GM18526 (cell line): ENCODE results near the gene SRSF6.

Experiments
- POLR2A ChIP-seq: IDR thresholded peaks from 3 replicates; pipeline ENCODE4 v1.6.1; 2011; ENCODE audit not compliant: insufficient read length; ENCODE audit errors: extremely low read depth

The SRSF6 gene

DNA sequence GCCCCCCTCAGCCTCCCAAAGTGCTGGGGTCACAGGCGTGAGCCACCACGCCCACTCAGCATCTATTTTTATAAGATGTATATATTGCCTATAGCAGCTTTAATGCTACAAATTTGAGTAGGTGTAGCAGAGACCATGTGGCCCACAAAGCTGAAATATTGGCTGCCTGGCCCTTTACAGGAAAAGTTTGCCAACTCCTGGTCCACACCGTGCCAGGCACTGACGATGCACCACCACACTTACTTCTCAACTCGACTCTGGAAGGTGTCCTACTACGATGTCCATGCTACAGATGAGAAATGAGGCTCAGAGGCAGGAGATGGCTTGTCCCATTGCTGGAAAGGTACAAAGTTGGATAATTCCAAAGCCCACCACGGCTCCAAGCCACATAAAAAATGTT is 17.2 kb upstream of the SRSF6 start:
- TF ChIP-seq POLR2A = no peak

DNA sequence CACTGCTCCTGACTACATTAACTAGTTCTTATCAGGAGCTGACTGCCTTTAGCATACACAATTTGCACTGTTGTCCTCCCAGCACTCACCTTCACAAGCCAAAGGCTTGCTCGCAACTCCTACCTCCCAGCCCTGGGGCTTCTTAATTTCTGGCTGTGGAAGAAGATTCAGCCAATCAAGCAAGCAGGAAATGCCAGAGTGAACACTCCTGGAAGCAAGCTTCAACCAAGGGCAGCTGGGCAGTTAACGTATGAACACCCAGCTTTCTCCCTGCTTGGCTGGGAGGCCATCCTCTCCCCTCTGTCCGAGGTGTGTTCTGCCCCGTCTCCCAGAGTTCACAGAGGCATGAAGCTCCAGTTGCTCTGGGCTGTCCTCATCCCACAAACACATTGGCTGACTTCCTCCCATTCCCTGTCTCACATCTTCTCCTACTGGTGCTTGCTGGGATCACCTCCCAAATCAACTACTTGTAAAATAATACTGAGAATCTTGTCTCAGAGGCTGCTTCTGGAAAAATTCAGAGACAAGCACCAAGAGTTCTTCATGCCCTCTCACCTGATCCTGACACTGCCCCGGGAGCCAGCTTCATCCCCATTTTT is 15.3 kb upstream of the SRSF6 start:
- TF ChIP-seq POLR2A = no peak

DNA sequence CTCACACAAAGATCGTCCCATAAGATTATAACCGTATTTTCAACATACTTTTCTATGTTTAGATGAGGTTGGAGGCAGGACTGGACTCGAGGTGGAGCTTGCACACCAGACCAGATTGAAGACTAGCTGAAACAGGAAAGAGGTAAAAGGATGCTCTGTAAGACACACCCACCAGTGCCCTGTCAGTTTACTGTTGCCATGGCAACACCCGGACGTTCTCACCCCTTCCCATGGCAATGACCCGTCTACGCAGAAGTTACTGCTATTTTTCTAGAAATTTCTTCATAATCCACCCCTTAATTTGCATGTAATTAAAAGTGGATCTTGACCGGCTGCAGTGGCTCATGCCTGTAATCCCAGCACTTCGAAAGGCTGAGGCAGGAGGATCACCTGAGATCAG is 13.6 kb upstream of the SRSF6 start:
- TF ChIP-seq POLR2A = no peak

DNA sequence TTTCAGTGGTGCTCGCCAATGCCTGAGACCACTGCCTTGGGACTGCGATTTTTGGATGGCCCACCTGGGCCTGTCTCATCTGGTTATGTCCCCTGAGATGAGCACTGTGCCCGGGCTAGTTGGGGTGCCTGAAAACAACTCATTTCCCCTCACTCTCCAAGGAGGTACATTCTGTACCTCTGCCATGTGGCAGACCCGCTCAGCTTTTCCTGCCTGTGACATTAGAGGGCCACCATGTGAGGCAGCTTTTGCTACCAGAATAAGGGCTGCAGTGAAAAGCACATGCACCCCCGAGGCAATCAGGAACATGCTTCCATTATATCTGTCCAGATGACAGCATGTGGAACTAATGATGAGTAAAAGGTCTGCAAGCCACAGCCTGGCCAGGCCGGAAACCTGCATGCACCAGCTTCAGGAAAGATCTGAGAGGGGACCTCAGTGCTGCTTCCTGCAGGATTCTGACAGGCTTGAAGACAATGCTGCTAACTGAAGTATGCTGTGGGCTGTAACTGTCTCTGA is 11.3 kb upstream of the SRSF6 start:
- TF ChIP-seq POLR2A = no peak

DNA sequence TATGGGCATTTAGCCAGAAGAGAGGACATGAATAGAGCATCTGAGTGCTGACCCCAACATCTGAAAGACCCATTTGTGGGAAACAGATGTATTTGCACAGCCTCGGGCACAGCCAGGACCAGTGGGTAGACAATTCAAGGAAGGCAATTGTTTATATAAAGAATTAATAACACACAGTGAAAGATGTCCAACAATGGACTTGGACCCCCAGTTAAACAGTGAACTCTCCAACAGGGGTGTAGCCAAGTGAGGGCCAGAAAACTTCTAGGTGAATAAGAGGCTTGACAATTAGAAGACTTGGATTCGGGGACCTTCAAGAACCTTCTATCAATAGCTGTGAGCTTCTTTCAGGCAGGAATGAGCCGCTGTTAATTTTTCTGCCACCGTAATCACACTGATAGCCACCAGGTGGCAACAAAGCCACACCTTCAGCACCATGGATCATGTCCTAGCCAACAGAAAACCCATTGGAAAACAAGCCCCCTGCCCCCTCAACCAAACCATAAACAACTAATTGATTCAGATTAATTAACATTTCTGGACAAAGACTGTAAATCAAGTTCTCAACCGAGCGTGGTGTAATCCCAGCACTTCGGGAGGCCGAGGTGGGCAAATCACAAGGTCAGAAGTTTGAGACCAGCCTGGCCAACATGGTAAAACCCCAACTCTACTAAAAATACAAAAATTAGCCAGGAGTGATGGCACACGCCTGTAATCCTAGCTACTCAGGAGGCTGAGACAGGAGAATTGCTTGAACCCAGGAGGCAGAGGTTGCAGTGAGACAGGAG is 8.8 kb upstream of the SRSF6 start:
- no peak for TF ChIP-seq POLR2A

DNA sequence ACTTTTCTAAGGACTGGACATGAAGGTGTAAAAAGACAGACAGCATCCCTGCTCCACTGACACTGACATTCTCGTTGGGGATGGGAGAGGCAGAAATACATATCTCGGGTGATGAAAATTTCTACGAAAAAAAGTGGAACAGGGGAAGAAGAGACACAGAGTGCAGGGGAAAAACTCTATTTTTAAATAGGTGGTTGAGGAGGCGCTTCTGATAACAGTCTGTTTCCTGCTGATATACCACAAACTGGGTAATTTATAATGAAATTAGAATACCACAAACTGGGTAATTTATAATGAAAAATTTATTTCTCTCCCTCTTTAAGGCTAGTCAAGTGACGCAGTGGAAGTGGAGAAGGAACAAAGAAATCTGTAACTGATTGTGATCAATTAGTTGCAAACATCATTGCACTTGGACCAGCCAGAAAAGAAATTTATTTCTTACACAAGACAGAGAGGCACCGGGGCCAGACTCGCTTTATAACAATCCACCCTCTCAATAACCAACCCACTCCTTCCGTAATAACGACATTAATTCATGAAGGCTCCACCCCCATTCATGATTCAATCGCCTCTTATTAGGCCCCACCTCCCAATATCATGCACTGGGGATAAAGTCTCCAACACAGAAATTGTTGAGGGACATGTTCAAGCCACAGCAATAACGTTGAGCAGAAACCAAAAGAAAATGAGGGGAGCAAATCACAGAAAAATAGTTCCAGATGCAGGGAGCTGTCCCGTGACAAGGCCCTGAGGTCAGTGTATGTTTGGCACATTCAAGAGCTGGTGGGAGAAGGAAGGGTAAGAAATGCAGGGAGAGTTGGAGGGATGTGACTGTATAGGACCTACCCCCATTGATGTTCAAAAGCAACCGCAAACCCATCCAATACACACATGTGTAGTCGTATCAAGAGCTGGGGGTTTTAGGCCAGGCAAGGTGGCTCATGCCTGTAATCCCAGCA is 6.6 kb upstream of the SRSF6 start:
- no peak for TF ChIP-seq POLR2A

DNA sequence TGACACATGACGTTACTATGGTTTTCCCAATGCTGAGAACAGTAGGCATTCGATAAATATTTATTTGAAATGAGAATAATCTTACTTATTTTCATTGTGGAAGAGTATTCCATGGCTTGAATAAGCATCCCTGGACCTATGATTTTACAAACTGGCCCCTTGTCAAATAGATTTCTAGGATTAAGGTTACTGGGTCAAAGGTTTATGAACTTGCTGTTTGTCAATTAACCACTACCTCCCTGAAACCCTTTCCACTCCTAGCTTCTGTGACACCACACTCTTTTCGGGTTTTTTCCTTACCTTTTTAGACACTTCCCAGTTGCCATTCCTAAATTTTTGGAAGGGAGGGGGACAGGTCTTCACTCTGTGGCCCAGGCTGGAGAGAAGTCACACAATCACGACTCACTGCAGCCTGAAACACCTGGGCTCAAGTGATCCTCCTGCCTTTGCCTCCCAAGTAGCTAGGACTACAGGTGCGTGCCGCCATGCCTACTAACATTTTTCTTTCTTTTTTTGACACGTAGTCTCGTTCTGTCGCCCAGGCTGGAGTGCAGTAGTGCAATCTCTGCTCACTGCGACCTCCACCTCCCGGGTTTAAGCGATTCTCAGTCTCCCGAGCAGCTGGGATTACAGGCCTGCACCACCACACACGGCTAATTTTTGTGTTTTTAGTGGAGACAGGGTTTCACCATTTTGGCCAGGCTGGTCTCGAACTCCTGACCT is 5.1 kb upstream of the SRSF6 start:
- TF ChIP-seq POLR2A = no peak

DNA sequence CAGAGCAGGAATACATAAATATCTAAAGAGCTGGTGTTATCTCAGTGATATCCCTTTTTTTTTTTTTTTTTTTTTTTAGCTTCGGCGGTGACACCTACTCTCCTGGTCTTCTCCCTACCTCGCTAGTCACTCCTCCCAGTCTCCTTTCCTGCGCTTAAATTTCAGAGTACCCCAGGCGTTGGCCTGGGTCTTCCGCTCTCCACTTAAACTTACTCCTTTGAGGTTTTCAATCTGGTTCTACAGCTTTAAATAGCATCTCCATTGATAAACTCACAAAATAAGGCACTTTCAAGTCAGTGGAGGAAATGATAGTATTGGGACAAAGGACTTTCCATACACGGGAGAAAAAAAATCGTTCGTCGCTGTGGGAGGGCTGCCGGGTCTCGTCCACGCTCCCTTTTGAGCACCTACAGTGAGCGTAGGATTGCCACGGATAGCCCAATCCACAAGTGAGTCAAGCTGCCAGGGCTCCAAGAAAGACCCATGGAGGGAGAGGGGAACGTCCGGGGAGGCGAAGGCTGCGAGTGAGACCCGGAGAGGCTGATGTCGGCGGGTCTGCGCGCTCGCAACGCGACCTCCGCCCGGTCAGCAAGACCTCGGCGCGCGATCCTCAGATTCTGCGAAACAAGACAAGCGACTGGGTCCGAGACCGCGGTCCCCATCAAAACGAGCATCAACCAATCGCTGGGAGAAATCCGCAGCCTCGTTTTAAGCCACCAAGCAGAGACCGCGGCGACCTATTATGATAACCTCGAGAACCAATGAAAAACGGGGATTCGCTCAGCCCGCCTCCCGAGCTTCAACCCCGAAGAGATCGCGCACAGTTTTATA is 672 bp upstream of the SRSF6 start:
- no peak for TF ChIP-seq POLR2A

DNA sequence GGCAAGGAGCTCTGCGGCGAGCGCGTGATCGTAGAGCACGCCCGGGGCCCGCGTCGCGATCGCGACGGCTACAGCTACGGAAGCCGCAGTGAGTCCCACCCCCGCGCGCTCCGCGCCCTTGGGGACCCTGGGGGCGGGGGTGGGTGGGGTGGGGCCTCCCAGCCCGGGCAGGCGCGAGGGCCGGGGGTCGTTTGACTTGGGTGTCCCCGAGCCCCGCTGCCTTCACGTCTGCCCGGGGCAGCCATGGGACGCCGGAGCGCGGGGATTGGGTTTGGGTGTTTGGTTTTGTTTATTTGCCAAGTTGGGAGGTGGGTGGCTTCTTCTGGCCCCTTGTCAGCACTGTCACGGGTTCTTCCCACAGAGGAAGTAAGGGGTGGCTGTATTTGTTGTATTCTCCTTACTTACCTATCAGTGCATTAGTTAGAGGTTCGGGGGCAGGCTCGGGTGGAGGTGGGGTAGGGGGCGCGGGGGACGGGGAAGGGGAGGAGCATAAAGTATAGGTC is 777 bp downstream of the SRSF6 start:
- TF ChIP-seq POLR2A = no peak

DNA sequence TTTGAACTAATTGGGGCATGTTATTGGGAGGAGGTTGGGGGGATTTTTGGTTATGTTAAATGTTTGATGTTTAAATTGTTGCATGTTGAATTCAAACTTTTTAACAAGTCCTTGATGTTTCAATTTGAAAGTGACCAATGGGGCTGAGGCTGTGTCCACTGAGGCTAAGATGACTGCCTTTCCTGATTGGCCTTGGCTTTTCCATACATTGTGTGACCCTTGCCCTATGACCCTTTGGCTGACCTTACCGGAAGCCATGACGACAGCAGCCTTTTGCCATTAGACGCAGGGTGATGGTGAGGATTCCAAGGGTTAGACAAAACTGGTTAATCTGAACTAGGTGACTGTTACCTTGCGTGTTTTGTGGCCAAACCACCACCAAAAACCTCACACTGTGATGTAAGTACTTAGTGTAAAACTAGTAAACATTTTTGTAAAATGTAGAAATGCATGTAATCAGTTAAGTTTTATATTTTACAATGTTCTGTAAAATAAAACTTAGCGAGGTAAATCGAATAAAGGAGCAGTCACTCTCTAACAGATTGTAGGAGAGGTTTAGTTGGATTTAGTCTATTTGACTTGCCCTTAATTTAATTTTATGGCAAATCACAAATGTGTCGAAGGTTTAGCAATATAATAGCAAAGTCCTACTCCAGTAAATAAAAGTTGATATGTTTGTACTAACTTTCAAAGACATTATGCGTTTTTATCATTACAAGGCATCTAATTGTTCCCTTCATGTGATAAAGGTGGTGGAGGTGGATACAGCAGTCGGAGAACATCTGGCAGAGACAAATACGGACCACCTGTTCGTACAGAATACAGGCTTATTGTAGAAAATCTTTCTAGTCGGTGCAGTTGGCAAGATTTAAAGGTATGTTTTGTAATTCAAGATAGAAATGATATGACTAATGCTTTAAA is 1.6 kb downstream of the SRSF6 start:
- TF ChIP-seq POLR2A = no peak

DNA sequence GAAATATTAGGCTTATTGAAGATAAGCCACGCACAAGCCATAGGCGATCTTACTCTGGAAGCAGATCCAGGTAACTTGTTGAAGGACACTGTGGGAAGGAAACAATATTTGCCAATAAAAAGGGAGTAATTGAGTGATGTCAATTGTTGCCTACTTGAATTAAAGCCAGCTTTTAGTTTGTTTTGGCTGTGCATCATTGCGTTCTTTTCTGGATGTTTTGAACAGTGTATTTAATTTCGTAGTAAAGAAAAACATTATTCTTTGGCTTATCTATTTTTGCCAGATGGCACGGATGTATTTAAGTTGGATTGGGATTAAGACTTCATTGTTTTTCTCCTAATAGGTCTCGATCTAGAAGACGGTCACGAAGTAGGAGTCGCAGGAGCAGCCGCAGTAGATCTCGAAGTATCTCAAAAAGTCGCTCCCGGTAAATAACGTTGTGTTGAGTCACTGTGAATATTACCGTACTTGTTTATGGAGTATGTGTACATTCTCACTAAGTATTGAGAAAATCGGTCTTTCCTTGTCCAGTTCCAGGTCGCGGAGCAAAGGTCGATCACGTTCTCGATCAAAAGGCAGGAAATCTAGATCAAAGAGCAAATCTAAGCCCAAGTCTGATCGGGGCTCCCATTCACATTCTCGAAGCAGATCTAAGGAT is 2.6 kb downstream of the SRSF6 start:
- TF ChIP-seq POLR2A = no peak

DNA sequence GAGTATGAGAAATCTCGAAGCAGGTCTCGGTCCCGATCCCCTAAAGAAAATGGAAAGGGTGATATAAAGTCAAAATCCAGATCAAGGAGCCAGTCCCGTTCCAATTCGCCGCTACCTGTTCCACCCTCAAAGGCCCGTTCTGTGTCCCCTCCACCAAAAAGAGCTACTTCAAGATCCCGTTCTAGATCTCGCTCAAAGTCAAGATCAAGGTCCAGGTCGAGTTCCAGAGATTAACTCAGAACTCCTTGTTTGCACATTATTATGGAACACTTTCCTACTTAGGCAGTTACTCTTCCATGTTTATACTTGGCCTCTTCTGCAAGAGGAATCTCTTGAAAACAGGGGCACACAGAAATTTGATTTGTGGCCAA is 3.1 kb downstream of the SRSF6 start:
- no peak for TF ChIP-seq POLR2A

DNA sequence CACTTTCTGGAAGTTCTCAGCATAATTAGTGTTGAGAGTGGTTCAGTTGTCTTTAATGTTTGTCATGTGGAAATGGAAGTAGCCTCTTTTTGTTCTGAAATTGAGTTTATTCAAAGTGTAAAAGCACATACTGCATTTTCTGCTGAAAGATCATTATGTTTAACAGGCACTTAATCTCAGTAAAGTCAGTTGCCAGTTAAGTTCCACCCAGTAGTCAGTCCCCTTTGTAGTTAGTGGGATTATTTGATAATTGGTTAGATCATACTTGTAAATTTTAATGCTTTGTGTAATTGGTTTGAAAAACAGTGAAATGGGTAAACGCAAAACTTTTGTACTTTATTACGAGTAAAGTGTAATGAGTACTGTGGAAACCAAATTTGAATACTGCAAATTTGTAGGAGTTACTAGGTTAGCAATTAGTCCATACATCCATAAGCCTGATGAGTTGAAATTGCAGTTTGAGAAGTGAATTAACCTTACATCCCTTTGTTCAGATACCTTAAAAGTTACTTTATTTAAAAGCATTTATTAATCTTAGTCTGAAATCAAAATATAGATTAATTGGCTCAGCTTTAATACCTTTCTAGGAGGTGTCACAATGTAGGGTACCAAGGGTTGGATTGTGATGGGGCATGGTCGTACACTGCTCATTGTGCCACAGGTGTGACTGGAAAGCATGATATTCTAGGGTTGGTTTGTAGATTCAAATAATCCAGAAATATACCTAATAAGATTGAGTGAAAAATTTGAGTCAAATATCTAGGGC is 4.4 kb downstream of the SRSF6 start:
- TF ChIP-seq POLR2A = no peak
